ENCODE data around the gene PGS1. TPM values are rescaled to one million over a fixed set of nuclear protein-coding genes. Genes with fewer than 3 reads are reported as not detected.

The PGS1 gene
- total RNA-seq, 4 donors from 2014 or later, result 12.9 to 75.4 (median 63.1) TPM

- Histone ChIP-seq H3K27ac (no peak overlapping the region), H3K27me3 (no peaks in the 10 kb centered on the region), H3K36me3 (no peaks in the 10 kb centered on the region), H3K4me3 (no peak overlapping the region), H3K4me1 (no peaks in the 10 kb centered on the region), H3K9me3 (no peaks in the 10 kb centered on the region)
- no peak for DNase-seq
- intact Hi-C loops (cut with DNase I; ENCODE audit: low total_unique reads), result no loop called here
- TF ChIP-seq POLR2A (IDR thresholded peaks at IDR 0.05) (no peak), CTCF (IDR thresholded peaks at IDR 0.05) (no peak)
Observed at GRCh38 chr17:78450696-78451345, 72.4 kb downstream of the PGS1 start.

GRCh38 chr17:78451753-78452152 lies 73.3 kb downstream of the PGS1 start:
- Histone ChIP-seq H3K9me3 (no peaks in the 10 kb centered on the region), H3K27me3 (no peaks in the 10 kb centered on the region), H3K4me1 (no peaks in the 10 kb centered on the region), H3K27ac (no peak overlapping the region), H3K4me3 (no peak overlapping the region), H3K36me3 (no peaks in the 10 kb centered on the region)
- DNase-seq, result no peak
- intact Hi-C loops (cut with DNase I; ENCODE audit: low total_unique reads), result no loop called here
- TF ChIP-seq POLR2A (IDR thresholded peaks at IDR 0.05) (no peak), CTCF (IDR thresholded peaks at IDR 0.05) (no peak)

GRCh38 chr17:78454346-78454745 lies 75.9 kb downstream of the PGS1 start:
- H3K4me3 ChIP-seq, result no peak overlapping the region
- H3K27ac ChIP-seq, result no peak overlapping the region
- intact Hi-C loops (cut with DNase I; ENCODE audit: low total_unique reads), result no loop called here
- H3K4me1 ChIP-seq, result no peaks in the 10 kb centered on the region
- TF ChIP-seq POLR2A (IDR thresholded peaks at IDR 0.05) (no peak), CTCF (IDR thresholded peaks at IDR 0.05) (no peak)
- no peaks in the 10 kb centered on the region for H3K27me3 ChIP-seq
- no peak for DNase-seq
- no peaks in the 10 kb centered on the region for H3K9me3 ChIP-seq
- H3K36me3 ChIP-seq, result no peaks in the 10 kb centered on the region

GRCh38 chr17:78458091-78458490 lies 79.6 kb downstream of the PGS1 start:
- no peak for DNase-seq
- no peaks in the 10 kb centered on the region for H3K4me1 ChIP-seq
- no peak overlapping the region for H3K4me3 ChIP-seq
- H3K27me3 ChIP-seq, result no peaks in the 10 kb centered on the region
- no peak overlapping the region for H3K27ac ChIP-seq
- H3K9me3 ChIP-seq, result no peaks in the 10 kb centered on the region
- intact Hi-C loops (cut with DNase I; ENCODE audit: low total_unique reads), result no loop called here
- H3K36me3 ChIP-seq, result no peaks in the 10 kb centered on the region
- TF ChIP-seq CTCF (IDR thresholded peaks at IDR 0.05) (no peak), POLR2A (IDR thresholded peaks at IDR 0.05) (no peak)

GRCh38 chr17:78458736-78459335 lies 80.4 kb downstream of the PGS1 start:
- no peaks in the 10 kb centered on the region for H3K9me3 ChIP-seq
- DNase-seq, result no peak
- no peaks in the 10 kb centered on the region for H3K27me3 ChIP-seq
- H3K36me3 ChIP-seq, result no peaks in the 10 kb centered on the region
- H3K4me1 ChIP-seq, result no peaks in the 10 kb centered on the region
- intact Hi-C loops (cut with DNase I; ENCODE audit: low total_unique reads), result no loop called here
- H3K27ac ChIP-seq, result no peak overlapping the region
- H3K4me3 ChIP-seq, result no peak overlapping the region
- no peak for TF ChIP-seq POLR2A (IDR thresholded peaks at IDR 0.05)
- TF ChIP-seq CTCF (IDR thresholded peaks at IDR 0.05), result no peak

Measured in uterus (tissue), 4 donors.